ENCODE data around the gene MAST2.
"Not testable (repeated sequence)": the region's sequence is repeated elsewhere in the genome, so short reads cannot be mapped to it uniquely, and the experiment has no call there.

MAST2 gene

GRCh38 chr1:45930258-45931150 lies 127.1 kb downstream of the MAST2 start:
- no peak overlapping the region for H3K27ac ChIP-seq
- TF ChIP-seq CTCF (conservative IDR thresholded peaks at IDR 0.05) = no peak

- not testable (repeated sequence) for H3K27ac ChIP-seq
These were observed 128.8 kb downstream of the MAST2 start for GRCh38 chr1:45932205-45932604.

- H3K27ac ChIP-seq = no peak overlapping the region
These were observed 131.5 kb downstream of the MAST2 start for GRCh38 chr1:45934947-45935346.

GRCh38 chr1:45938029-45938428 lies 134.6 kb downstream of the MAST2 start:
- no peak overlapping the region for H3K27ac ChIP-seq
- no peak for TF ChIP-seq CTCF (conservative IDR thresholded peaks at IDR 0.05)

More at GRCh38 chr1:45934947-45935346, 131.5 kb downstream of the MAST2 start:
- TF ChIP-seq CTCF (conservative IDR thresholded peaks at IDR 0.05) = no peak

GRCh38 chr1:45942411-45942810 lies 139.0 kb downstream of the MAST2 start:
- no peak overlapping the region for H3K27ac ChIP-seq
- no peak for TF ChIP-seq CTCF (conservative IDR thresholded peaks at IDR 0.05)

GRCh38 chr1:45943185-45943584 lies 139.8 kb downstream of the MAST2 start:
- H3K27ac ChIP-seq = no peak overlapping the region
- no peak for TF ChIP-seq CTCF (conservative IDR thresholded peaks at IDR 0.05)

GRCh38 chr1:45945426-45945825 lies 142.0 kb downstream of the MAST2 start:
- H3K27ac ChIP-seq = no peak overlapping the region
- TF ChIP-seq CTCF (conservative IDR thresholded peaks at IDR 0.05) = no peak

- not testable (repeated sequence) for H3K27ac ChIP-seq
These were observed 146.1 kb downstream of the MAST2 start for GRCh38 chr1:45949462-45949861.
